GM12872 (cell line): ENCODE results near the gene NLN.

Source experiments
- CTCF ChIP-seq: IDR thresholded peaks from 3 replicates; pipeline ENCODE4 v1.5.1; 2011; ENCODE audit warnings: low read depth, mild to moderate bottlenecking, low read length, moderate library complexity; ENCODE audit not compliant: insufficient read depth

NLN gene

GRCh38 chr5:65696892-65697291 lies 25.1 kb upstream of the NLN start:
- TF ChIP-seq CTCF = no peak

GRCh38 chr5:65699338-65699737 lies 22.7 kb upstream of the NLN start:
- TF ChIP-seq CTCF = no peak

- no peak for TF ChIP-seq CTCF
Observed at GRCh38 chr5:65702036-65702435, 20.0 kb upstream of the NLN start.

GRCh38 chr5:65704621-65705239 lies 17.3 kb upstream of the NLN start:
- no peak for TF ChIP-seq CTCF

- no peak for TF ChIP-seq CTCF
Observed at GRCh38 chr5:65707663-65708062, 14.3 kb upstream of the NLN start.

GRCh38 chr5:65708145-65708544 lies 13.9 kb upstream of the NLN start:
- no peak for TF ChIP-seq CTCF

- TF ChIP-seq CTCF = no peak
Observed at GRCh38 chr5:65718576-65719310, 3.3 kb upstream of the NLN start.
